Endothelial cell of hepatic sinusoid (primary cell): ENCODE data around the gene IRF4.

Source experiments
- in situ Hi-C: cut with HindIII; loops from 2 replicates; pipeline ENCODE4 v1.10.0; 2017; ENCODE audit warnings: low sequenced_read_pairs

The IRF4 gene

GRCh38 chr6:438634-439170 is 47.1 kb downstream of the IRF4 start:
- in situ Hi-C loops = no loop called here

- in situ Hi-C loops = no loop called here
Measured at GRCh38 chr6:439641-440167, 48.2 kb downstream of the IRF4 start.

- in situ Hi-C loops = no loop called here
Measured at GRCh38 chr6:441126-441920, 49.8 kb downstream of the IRF4 start.

GRCh38 chr6:443621-444159 is 52.1 kb downstream of the IRF4 start:
- in situ Hi-C loops = no loop called here

- in situ Hi-C loops = loop anchor here (5.0 kb wide), 2 partner anchors 32 to 48 kb away; no protein-coding TSS in a partner anchor
Measured at GRCh38 chr6:444653-445275, 53.2 kb downstream of the IRF4 start.

- in situ Hi-C loops = loop anchor here (5.0 kb wide), 2 partner anchors 33 to 47 kb away; no protein-coding TSS in a partner anchor
Measured at GRCh38 chr6:445571-446417, 54.2 kb downstream of the IRF4 start.

- in situ Hi-C loops = loop anchor here (5.0 kb wide), 2 partner anchors 34 to 46 kb away; no protein-coding TSS in a partner anchor
Measured at GRCh38 chr6:446418-447366, 55.1 kb downstream of the IRF4 start.

GRCh38 chr6:447381-448165 is 56.0 kb downstream of the IRF4 start:
- in situ Hi-C loops = loop anchor here (5.0 kb wide), 2 partner anchors 35 to 45 kb away; no protein-coding TSS in a partner anchor

GRCh38 chr6:448296-449056 is 56.9 kb downstream of the IRF4 start:
- in situ Hi-C loops = loop anchor here (5.0 kb wide), 2 partner anchors 36 to 44 kb away; no protein-coding TSS in a partner anchor

- in situ Hi-C loops = loop anchor here (5.0 kb wide), 2 partner anchors 37 to 43 kb away; no protein-coding TSS in a partner anchor
Measured at GRCh38 chr6:449057-449430, 57.5 kb downstream of the IRF4 start.

- in situ Hi-C loops = loop anchor here (5.0 kb wide), 2 partner anchors 37 to 43 kb away; no protein-coding TSS in a partner anchor
Measured at GRCh38 chr6:449486-450419, 58.2 kb downstream of the IRF4 start.

GRCh38 chr6:451336-451735 is 59.8 kb downstream of the IRF4 start:
- in situ Hi-C loops = no loop called here

- in situ Hi-C loops = no loop called here
Measured at GRCh38 chr6:451847-452246, 60.3 kb downstream of the IRF4 start.

GRCh38 chr6:452301-453067 is 60.9 kb downstream of the IRF4 start:
- in situ Hi-C loops = no loop called here

- in situ Hi-C loops = no loop called here
Measured at GRCh38 chr6:453152-453551, 61.6 kb downstream of the IRF4 start.
